Effector memory CD4-positive, alpha-beta T cell (primary cell): ENCODE measurements around the gene SERTAD2.

Experiments
- DNase-seq, 3 donors: peaks; one replicate each; pipeline ENCODE4 v3.0.0-alpha.2; 2020
- H3K27ac ChIP-seq: 2 replicates; pipeline ENCODE4 v1.7.0; 2013; ENCODE audit warnings: mild to moderate bottlenecking, low read length, moderate library complexity; ENCODE audit not compliant: insufficient read depth, poor library complexity, severe bottlenecking
- H3K27me3 ChIP-seq: replicated peaks from 2 replicates; pipeline ENCODE4 v1.7.0; 2013; ENCODE audit warnings: mild to moderate bottlenecking, low read length; ENCODE audit not compliant: insufficient read depth, control insufficient read depth, poor library complexity, severe bottlenecking
- H3K36me3 ChIP-seq: 2 replicates; pipeline ENCODE4 v1.7.0; 2013; ENCODE audit warnings: mild to moderate bottlenecking, low read length, moderate library complexity; ENCODE audit not compliant: control insufficient read depth, insufficient read depth
- H3K4me1 ChIP-seq: 2 replicates; pipeline ENCODE4 v1.7.0; 2013; ENCODE audit warnings: low read length, mild to moderate bottlenecking; ENCODE audit not compliant: control insufficient read depth, insufficient read depth, poor library complexity, severe bottlenecking
- H3K4me3 ChIP-seq: 2 replicates; pipeline ENCODE4 v1.7.0; 2013; ENCODE audit warnings: low read length, low read depth, mild to moderate bottlenecking; ENCODE audit not compliant: insufficient read depth, poor library complexity, severe bottlenecking
- H3K9me3 ChIP-seq: 2 replicates; pipeline ENCODE4 v1.7.0; 2013; ENCODE audit warnings: mild to moderate bottlenecking, low read length, moderate library complexity; ENCODE audit not compliant: control insufficient read depth

SERTAD2 gene

GRCh38 chr2:64692401-64692800 lies 38.7 kb upstream of the SERTAD2 start:
- no peaks in the 10 kb centered on the region for H3K9me3 ChIP-seq
- no peak overlapping the region for H3K4me3 ChIP-seq
- H3K4me1 ChIP-seq, result no peaks in the 10 kb centered on the region
- no peaks in the 10 kb centered on the region for H3K36me3 ChIP-seq
- H3K27me3 ChIP-seq, result no peaks in the 10 kb centered on the region
- DNase-seq, result no peak
- no peak overlapping the region for H3K27ac ChIP-seq

DNA sequence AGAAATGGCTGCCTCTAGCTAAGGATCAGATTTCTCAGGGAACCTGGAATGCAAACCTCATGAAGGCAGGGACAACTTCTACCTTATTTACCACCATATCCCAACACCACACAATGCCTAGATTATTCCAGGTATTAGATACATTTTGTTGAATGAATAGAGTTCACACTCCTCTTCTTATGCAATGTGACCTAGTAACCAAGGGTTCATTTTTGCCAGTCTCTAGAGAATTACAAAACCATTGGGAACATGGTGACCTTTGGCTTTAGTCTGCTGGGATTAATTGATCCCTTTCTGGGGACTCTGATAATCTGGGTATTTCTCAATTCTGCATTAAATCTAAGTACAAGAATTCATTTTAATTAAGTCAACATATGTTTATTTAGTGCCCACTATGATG lies 35.2 kb upstream of the SERTAD2 start:
- no peak for DNase-seq
- no peaks in the 10 kb centered on the region for H3K4me1 ChIP-seq

DNA sequence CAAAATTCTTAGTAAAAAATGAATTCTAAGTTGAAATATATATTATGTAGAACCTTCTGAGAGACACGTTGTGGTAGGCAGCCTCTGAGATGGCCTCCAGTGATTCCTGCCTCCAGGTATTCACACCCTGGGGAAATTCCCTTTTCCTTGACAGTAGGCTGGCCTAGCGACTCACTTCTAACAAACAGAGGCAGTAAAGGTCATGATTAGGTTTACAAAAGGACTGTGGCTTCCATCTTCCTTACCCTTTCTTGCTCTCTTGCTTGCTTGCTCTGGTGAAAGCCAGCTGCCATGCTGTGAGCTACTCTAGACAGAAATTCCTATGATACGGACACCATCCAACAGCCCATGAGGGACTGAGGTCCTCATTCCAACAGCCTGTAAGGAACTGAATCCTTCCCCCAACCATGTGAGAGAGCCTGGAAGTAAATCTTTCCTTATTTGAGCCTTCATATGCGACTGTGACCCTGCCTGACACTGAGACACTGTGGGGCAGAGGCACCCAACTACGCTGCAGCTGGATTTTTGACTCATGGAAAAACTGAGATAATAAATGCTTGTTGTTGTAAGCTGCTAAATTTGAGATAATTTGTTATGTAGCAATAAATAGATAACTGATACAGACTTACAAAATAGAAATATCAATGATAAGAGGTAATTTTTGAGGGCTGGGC lies 32.7 kb upstream of the SERTAD2 start:
- Histone ChIP-seq H3K36me3 (no peaks in the 10 kb centered on the region), H3K9me3 (no peaks in the 10 kb centered on the region), H3K4me1 (no peaks in the 10 kb centered on the region), H3K27ac (no peak overlapping the region), H3K4me3 (no peak overlapping the region), H3K27me3 (no peaks in the 10 kb centered on the region)
- no peak for DNase-seq

More for the DNA sequence above, 35.2 kb upstream of the SERTAD2 start:
- Histone ChIP-seq H3K27me3 (no peaks in the 10 kb centered on the region), H3K36me3 (no peaks in the 10 kb centered on the region), H3K27ac (no peak overlapping the region), H3K9me3 (no peaks in the 10 kb centered on the region), H3K4me3 (no peak overlapping the region)

- H3K27me3 ChIP-seq, result no peaks in the 10 kb centered on the region
- H3K4me3 ChIP-seq, result no peak overlapping the region
- no peak for DNase-seq
- no peaks in the 10 kb centered on the region for H3K4me1 ChIP-seq
- H3K27ac ChIP-seq, result no peak overlapping the region
- no peaks in the 10 kb centered on the region for H3K36me3 ChIP-seq
- no peaks in the 10 kb centered on the region for H3K9me3 ChIP-seq
These were observed 31.7 kb upstream of the SERTAD2 start for GRCh38 chr2:64685430-64685829.

DNA sequence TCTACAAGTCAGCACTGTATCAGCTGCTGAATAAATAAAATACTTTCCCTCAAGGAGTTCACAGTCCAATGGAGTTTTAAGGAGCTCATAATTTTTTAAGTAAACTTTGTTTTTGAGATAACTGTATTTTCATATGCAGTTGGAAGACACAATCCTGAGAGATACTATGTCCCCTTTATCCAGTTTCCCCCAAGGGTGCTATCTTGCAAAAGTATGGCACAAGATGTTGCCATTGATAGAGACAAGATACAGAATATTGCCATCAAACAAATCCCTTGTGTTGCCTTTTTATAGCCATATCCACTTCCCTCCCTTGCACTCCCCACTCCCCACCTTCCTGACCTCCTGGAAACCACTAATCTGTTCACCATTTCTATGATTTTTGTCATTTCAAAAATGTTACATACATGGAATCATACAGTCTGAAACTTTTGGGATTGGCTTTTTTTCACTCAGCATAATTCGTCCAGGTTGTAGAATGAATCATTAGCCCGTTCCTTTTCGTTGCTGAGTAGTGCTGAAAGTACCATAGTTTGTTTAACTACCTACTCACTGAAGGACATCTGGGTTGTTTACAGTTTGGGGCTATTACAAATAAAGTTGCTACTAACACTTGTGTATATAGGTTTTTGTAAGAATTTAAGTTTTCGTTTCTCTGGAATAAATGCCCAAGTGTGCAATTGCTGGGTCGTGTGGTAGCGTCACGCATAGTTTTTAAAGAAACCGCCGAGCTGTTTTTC lies 30.2 kb upstream of the SERTAD2 start:
- no peaks in the 10 kb centered on the region for H3K9me3 ChIP-seq
- DNase-seq, result no peak
- H3K27ac ChIP-seq, result no peak overlapping the region
- H3K27me3 ChIP-seq, result no peaks in the 10 kb centered on the region
- no peaks in the 10 kb centered on the region for H3K4me1 ChIP-seq
- no peak overlapping the region for H3K4me3 ChIP-seq
- H3K36me3 ChIP-seq, result no peaks in the 10 kb centered on the region

- no peak for DNase-seq
- Histone ChIP-seq H3K27ac (no peak overlapping the region), H3K9me3 (no peaks in the 10 kb centered on the region), H3K36me3 (no peaks in the 10 kb centered on the region), H3K4me3 (no peak overlapping the region), H3K4me1 (no peaks in the 10 kb centered on the region), H3K27me3 (no peaks in the 10 kb centered on the region)
These were observed 27.8 kb upstream of the SERTAD2 start for GRCh38 chr2:64681479-64681967.

- Histone ChIP-seq H3K4me1 (no peaks in the 10 kb centered on the region), H3K36me3 (no peaks in the 10 kb centered on the region), H3K27ac (no peak overlapping the region), H3K4me3 (no peak overlapping the region), H3K9me3 (no peaks in the 10 kb centered on the region), H3K27me3 (no peaks in the 10 kb centered on the region)
- no peak for DNase-seq
These were observed 26.1 kb upstream of the SERTAD2 start for GRCh38 chr2:64679673-64680425.

GRCh38 chr2:64678771-64679590 lies 25.3 kb upstream of the SERTAD2 start:
- no peak overlapping the region for H3K27ac ChIP-seq
- no peaks in the 10 kb centered on the region for H3K27me3 ChIP-seq

GRCh38 chr2:64677530-64677929 lies 23.8 kb upstream of the SERTAD2 start:
- Histone ChIP-seq H3K36me3 (no peaks in the 10 kb centered on the region), H3K4me1 (no peaks in the 10 kb centered on the region), H3K27me3 (no peaks in the 10 kb centered on the region), H3K27ac (no peak overlapping the region), H3K4me3 (no peak overlapping the region), H3K9me3 (no peaks in the 10 kb centered on the region)
- DNase-seq, result no peak

More at GRCh38 chr2:64678771-64679590, 25.3 kb upstream of the SERTAD2 start:
- Histone ChIP-seq H3K4me1 (no peaks in the 10 kb centered on the region), H3K9me3 (no peaks in the 10 kb centered on the region), H3K36me3 (no peaks in the 10 kb centered on the region), H3K4me3 (no peak overlapping the region)
- DNase-seq, result no peak
